Heart right ventricle (tissue), 16 donors: ENCODE measurements around the gene PPIL6. TPM values are rescaled to one million over a fixed set of nuclear protein-coding genes. Genes with fewer than 3 reads are reported as not detected.

Experiments used
- ATAC-seq, 8 donors: fragments of 200-7000 bp; cut with Tn5 transposase; one replicate each; pipeline ENCODE4 v1.9.1; 2020; ENCODE audit warnings: mild to moderate bottlenecking in 8 of 8, moderate library complexity in 8 of 8, moderate number of reproducible peaks in 1 of 8
- DNase-seq, 2 donors: peaks; one replicate each; pipeline ENCODE4 v3.0.0-alpha.2; 2020
- H3K27ac ChIP-seq, 10 donors: fragments of 200-600 bp; sonication (generic) in 2 of 10; one replicate each; pipeline versions ENCODE4 v1.5.0 to v1.8.0; 2020 to 2022; ENCODE audit warnings: mild to moderate bottlenecking in 3 of 10
- H3K27me3 ChIP-seq, 7 donors: fragments of 200-600 bp; one replicate each; pipeline ENCODE4 v1.8.0; 2021 to 2022; ENCODE audit warnings: mild to moderate bottlenecking in 2 of 7
- H3K36me3 ChIP-seq, 9 donors: fragments of 200-600 bp; sonication (generic) in 1 of 9; one replicate each; pipeline versions ENCODE4 v1.5.0 to v1.8.0; 2020 to 2022; ENCODE audit warnings: mild to moderate bottlenecking in 2 of 9
- H3K4me1 ChIP-seq, 9 donors: fragments of 200-600 bp; sonication (generic) in 1 of 9; one replicate each; pipeline versions ENCODE4 v1.5.0 to v1.8.0; 2020 to 2022; ENCODE audit warnings: mild to moderate bottlenecking in 4 of 9
- H3K4me3 ChIP-seq, 10 donors: fragments of 200-600 bp; sonication (generic) in 2 of 10; one replicate each; pipeline versions ENCODE4 v1.5.0 to v1.8.0; 2020 to 2022; ENCODE audit warnings: mild to moderate bottlenecking in 7 of 10, moderate library complexity in 2 of 10
- H3K9me3 ChIP-seq, 11 donors: fragments of 200-600 bp in 10 of 11; sonication (generic) in 2 of 11; one replicate each; pipeline versions ENCODE4 v1.5.0 to v1.8.0; 2013 to 2022; ENCODE audit warnings: mild to moderate bottlenecking in 2 of 11, control low read depth in 1 of 11, moderate library complexity in 1 of 11
- WGBS, 2 donors: extraction: QIAGEN DNeasy Blood & Tissue Kit; methylation state at CpG; one replicate each; pipeline ENCODE4 v1.1.7; 2013; ENCODE audit warnings: inconsistent platforms in 1 of 2; 5-methylcytosine and 5-hydroxymethylcytosine counted together
- intact Hi-C, 10 donors: fragments of 100-400 bp; cut with DNase I; formaldehyde crosslinking; loops; one replicate each; pipeline versions ENCODE4 v1.11.1 to v1.14.2; 2022
- polyA plus RNA-seq, 2 donors: library from polyadenylated mRNA; stranded (reverse); fragments of 200-250 nt; gene quantifications; one replicate each; pipeline ENCODE4 v1.2.3, GENCODE V29; 2013
- total RNA-seq, 10 donors: library from RNA; stranded (reverse); fragmentation: NEBNext Ultra II Directional in 3 of 10; extraction: Animal tissue kit (Norgen Biotek cat#: 25700) in 3 of 10; gene quantifications; one replicate each; pipeline versions ENCODE4 v1.2.1 to v1.2.4, GENCODE V29; 2021 to 2023
- TF ChIP-seq, protein P1 (sequence below), 9 donors: fragments of 200-600 bp; sonication (generic) in 2 of 9; IDR thresholded peaks; one replicate each; pipeline versions ENCODE4 v1.5.0 to v1.8.0; 2021 to 2022; ENCODE audit warnings: antibody characterized with exemption in 9 of 9, mild to moderate bottlenecking in 5 of 9, moderate library complexity in 1 of 9
- donor health status: Arrhythmogenic right ventricular cardiomyopathy.
- donor health status: ischemic (EF 13 %, LVEDD 7.1; RV severe dilation, severe dysfunction).
- donor health status: healthy with polysubstance abuse.
- donor health status: DM: no; HTN: yes; CAD: no.
- donor health status: DM: no; HTN: no; CAD: no.
- donor health status: ischemic (EF 25% LVEDD 6.9; RV normal size, moderate dysfunction).
- donor health status: ischemic (EF 25% LVEDD 5.7; RV mildly dilated, moderate dysfunction).
- donor health status: healthy.
- donor health status: DM: yes; HTN: yes; CAD: no.
- donor health status: Ischemic cardiomyopathy.
- donor health status: ischemic (EF 35%, LVEDD 5.7; RV mildly dilated, moderate dysfunction).
- donor health status: nonischemic (EF 11% LVEDD 7.7; RV severe dilation, severe dysfunction).
- donor health status: DM: yes; HTN: yes; CAD: no.
- donor health status: PGD.
- donor health status: ischemic (EF 29% LVEDD 5.4; RV normal size, mild dysfunction).
- donor health status: nonischemic (EF 23%, LVEDD 6.1; RV moderate dilation, normal function).

PPIL6 gene
- total and polyA plus RNA-seq, 12 donors = 0.44 to 5.2 (median 2.6) TPM

DNA sequence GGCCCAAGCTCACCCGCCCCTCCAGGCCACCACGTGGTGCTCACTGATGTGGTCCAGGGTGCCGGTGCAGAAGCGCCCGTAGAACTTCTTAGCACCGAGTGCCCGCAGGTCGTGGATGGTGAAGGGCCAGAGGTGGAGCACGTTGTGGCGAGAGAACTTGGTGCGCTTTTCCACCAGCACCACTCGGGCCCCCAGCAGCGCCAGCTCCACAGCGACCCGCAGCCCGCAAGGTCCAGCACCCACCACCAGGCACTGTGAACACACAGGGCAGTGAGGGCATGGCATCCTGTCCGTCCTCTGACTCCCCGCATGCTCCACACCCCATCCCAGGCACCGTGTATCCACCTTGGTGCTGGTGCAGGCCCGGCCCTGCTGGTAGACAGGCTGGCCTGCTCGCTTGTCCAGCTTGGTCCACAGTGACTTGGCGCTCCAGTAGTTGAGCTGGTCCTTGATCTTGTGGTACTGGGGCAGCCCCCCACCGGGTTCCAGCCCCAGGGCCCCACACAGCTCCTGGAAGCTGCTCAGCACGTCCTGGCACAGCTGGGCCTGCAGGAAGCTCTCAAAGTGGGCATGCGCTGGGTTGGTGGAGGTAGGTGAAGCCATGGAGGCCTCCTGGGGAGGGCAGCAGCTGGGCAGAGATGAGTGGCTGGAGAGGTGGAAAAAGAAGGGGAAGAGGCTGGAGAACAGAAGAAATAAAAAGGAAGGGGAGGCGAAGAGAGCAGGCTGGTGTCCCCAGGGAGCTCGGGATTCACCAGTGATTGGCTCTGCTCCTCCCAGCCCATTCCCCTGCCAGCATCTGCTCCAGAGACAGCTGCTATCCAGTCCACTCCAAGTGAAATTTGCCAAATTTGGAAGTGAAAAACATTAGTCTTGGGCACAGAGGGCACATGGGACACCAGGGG, 13.4 kb upstream of the PPIL6 start:
- ATAC-seq (peak in 2 of 8 donors; percentile 1), DNase-seq (peak; percentile 44 to 52)
- peaks cover 6 to 54% (median 29%) of the 10 kb centered on the region in 9 donors for H3K4me1 ChIP-seq
- H3K4me3 ChIP-seq = peak overlapping the region in 7 of 10 donors; percentile 57 to 91 (median 85)
- TF ChIP-seq, protein P1, sequence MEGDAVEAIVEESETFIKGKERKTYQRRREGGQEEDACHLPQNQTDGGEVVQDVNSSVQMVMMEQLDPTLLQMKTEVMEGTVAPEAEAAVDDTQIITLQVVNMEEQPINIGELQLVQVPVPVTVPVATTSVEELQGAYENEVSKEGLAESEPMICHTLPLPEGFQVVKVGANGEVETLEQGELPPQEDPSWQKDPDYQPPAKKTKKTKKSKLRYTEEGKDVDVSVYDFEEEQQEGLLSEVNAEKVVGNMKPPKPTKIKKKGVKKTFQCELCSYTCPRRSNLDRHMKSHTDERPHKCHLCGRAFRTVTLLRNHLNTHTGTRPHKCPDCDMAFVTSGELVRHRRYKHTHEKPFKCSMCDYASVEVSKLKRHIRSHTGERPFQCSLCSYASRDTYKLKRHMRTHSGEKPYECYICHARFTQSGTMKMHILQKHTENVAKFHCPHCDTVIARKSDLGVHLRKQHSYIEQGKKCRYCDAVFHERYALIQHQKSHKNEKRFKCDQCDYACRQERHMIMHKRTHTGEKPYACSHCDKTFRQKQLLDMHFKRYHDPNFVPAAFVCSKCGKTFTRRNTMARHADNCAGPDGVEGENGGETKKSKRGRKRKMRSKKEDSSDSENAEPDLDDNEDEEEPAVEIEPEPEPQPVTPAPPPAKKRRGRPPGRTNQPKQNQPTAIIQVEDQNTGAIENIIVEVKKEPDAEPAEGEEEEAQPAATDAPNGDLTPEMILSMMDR (IDR thresholded peaks at IDR 0.05) = no peak
- no peaks in the 10 kb centered on the region for H3K27me3 ChIP-seq
- peaks cover 0 to 38% (median 0%) of the 10 kb centered on the region in 9 donors for H3K36me3 ChIP-seq
- no peaks in the 10 kb centered on the region for H3K9me3 ChIP-seq
- WGBS, 2 donors = 91 to 93% methylated on average over 27 of the region's 27 CpGs
- intact Hi-C loops = no loop called here
- peak overlapping the region in 8 of 10 donors; percentile 66 to 88 (median 78) for H3K27ac ChIP-seq

- intact Hi-C loops = no loop called here
- ATAC-seq = no peak
- TF ChIP-seq, protein P1 (IDR thresholded peaks at IDR 0.05) = no peak
- Histone ChIP-seq H3K27me3 (no peaks in the 10 kb centered on the region), H3K4me3 (no peak overlapping the region), H3K9me3 (no peaks in the 10 kb centered on the region), H3K4me1 (peaks cover 6 to 47% (median 29%) of the 10 kb centered on the region in 9 donors), H3K36me3 (peaks cover 0 to 44% (median 0%) of the 10 kb centered on the region in 9 donors), H3K27ac (no peak overlapping the region)
- 92% methylated on average over 2 of the region's 2 CpGs for WGBS, 2 donors
- no peak for DNase-seq
Observed at GRCh38 chr6:109453156-109453555, 12.7 kb upstream of the PPIL6 start.

- no peaks in the 10 kb centered on the region for H3K9me3 ChIP-seq
- H3K4me1 ChIP-seq = peaks cover 6 to 37% (median 25%) of the 10 kb centered on the region in 9 donors
- H3K36me3 ChIP-seq = peaks cover 0 to 46% (median 0%) of the 10 kb centered on the region in 9 donors
- no peak overlapping the region for H3K4me3 ChIP-seq
- no peak for ATAC-seq
- H3K27me3 ChIP-seq = no peaks in the 10 kb centered on the region
- WGBS, 2 donors = 91 to 93% methylated on average over 9 of the region's 9 CpGs
- H3K27ac ChIP-seq = no peak overlapping the region
- intact Hi-C loops = no loop called here
- TF ChIP-seq, protein P1 (IDR thresholded peaks at IDR 0.05) = no peak
- no peak for DNase-seq
Observed at GRCh38 chr6:109452181-109452580, 11.8 kb upstream of the PPIL6 start.

- no peak for ATAC-seq
- intact Hi-C loops = no loop called here
- H3K27ac ChIP-seq = no peak overlapping the region
- no peak overlapping the region for H3K4me3 ChIP-seq
- TF ChIP-seq, protein P1 (IDR thresholded peaks at IDR 0.05) = no peak
- H3K4me1 ChIP-seq = peaks cover 5 to 29% (median 17%) of the 10 kb centered on the region in 9 donors
- H3K9me3 ChIP-seq = no peaks in the 10 kb centered on the region
- H3K27me3 ChIP-seq = no peaks in the 10 kb centered on the region
- WGBS, 2 donors = 95 to 97% methylated on average over 7 of the region's 7 CpGs
- no peak for DNase-seq
- peaks cover 0 to 54% (median 0%) of the 10 kb centered on the region in 9 donors for H3K36me3 ChIP-seq
Observed at GRCh38 chr6:109451376-109451775, 10.9 kb upstream of the PPIL6 start.
